Fibroblast of the aortic adventitia (primary cell): ENCODE results near the gene TALDO1. TPM values are rescaled to one million over a fixed set of nuclear protein-coding genes. Genes with fewer than 3 reads are reported as not detected.

Experiments used
- DNase-seq: peaks from one replicate; pipeline ENCODE4 v3.0.0-alpha.2; 2010; ENCODE audit warnings: low read depth
- H3K4me3 ChIP-seq: 2 replicates; pipeline ENCODE4 v1.5.1; 2011; ENCODE audit warnings: low read depth, mild to moderate bottlenecking, control low read depth, low read length, moderate library complexity
- total RNA-seq: library from RNA; depleted of rRNA; stranded (reverse); fragments of >200 nt; gene quantifications from 2 replicates; pipeline ENCODE4 v1.2.3, GENCODE V29; 2012; ENCODE audit warnings: low replicate concordance
- TF ChIP-seq, protein P1 (sequence below): IDR thresholded peaks from 2 replicates; pipeline ENCODE4 v1.5.1; 2011; ENCODE audit warnings: mild to moderate bottlenecking, low read length, control low read depth, inconsistent platforms; ENCODE audit not compliant: insufficient read depth

TALDO1 gene
- total RNA-seq, 1 donor: 146 TPM

DNA sequence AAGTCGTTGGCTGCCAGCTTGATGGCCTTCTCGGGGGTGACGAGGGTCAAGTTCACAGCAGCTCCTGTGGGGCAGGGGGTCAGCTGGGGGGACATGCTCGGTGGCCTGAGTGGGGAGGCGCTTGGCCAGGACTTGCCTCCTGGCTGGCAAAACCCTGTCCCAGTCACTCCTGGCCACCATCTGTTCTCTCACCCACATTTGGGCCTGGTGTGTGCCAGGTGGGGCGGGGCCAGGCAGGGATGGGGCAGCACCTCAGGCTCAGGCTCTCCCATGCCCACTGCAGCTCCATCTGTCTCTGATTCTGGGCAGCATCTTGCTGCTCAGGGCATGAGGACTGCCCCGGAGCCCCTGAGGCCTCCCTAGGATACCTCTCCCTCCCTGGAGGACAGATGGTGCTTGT, 46.3 kb downstream of the TALDO1 start:
- TF ChIP-seq, protein P1, sequence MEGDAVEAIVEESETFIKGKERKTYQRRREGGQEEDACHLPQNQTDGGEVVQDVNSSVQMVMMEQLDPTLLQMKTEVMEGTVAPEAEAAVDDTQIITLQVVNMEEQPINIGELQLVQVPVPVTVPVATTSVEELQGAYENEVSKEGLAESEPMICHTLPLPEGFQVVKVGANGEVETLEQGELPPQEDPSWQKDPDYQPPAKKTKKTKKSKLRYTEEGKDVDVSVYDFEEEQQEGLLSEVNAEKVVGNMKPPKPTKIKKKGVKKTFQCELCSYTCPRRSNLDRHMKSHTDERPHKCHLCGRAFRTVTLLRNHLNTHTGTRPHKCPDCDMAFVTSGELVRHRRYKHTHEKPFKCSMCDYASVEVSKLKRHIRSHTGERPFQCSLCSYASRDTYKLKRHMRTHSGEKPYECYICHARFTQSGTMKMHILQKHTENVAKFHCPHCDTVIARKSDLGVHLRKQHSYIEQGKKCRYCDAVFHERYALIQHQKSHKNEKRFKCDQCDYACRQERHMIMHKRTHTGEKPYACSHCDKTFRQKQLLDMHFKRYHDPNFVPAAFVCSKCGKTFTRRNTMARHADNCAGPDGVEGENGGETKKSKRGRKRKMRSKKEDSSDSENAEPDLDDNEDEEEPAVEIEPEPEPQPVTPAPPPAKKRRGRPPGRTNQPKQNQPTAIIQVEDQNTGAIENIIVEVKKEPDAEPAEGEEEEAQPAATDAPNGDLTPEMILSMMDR: no peak
- DNase-seq: no peak
- H3K4me3 ChIP-seq: no peak overlapping the region

DNA sequence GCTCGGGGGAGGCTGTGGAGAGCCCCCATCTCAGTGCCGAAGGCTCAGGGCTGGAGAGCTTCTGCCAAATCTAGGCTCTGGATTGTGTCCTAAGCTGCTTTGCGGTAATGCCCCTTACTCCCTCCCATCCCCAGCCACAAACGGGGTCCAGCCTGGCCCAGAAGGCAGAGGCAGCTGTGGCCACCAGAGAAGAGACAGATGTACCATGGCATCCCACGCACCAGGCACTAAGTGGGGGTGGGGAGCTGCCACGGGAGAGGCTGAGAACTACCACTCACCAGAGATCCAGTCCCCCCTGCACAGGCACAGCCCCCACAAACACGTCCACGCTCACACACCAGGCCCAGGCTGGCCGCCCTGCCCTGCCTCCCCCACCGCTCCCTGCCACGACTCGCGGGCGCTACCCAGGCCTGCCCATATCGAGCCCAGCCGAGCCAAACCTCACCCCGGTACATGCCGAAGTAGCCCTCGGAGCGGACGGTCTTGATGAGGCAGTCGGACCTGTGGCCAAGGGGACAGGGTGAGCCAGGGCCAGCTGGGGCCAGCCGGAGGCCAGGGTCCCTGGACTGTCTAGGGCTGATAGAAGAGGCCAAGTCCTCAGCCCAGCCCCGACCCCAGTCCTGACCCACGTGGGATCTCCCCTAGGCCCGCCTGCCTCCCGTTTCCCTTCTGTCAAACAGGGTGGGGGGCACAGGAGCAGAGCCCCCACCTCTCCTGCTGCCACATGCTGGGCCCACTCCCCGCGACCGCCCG, 46.9 kb downstream of the TALDO1 start:
- TF ChIP-seq, protein P1: no peak
- H3K4me3 ChIP-seq: no peak overlapping the region
- no peak for DNase-seq

DNA sequence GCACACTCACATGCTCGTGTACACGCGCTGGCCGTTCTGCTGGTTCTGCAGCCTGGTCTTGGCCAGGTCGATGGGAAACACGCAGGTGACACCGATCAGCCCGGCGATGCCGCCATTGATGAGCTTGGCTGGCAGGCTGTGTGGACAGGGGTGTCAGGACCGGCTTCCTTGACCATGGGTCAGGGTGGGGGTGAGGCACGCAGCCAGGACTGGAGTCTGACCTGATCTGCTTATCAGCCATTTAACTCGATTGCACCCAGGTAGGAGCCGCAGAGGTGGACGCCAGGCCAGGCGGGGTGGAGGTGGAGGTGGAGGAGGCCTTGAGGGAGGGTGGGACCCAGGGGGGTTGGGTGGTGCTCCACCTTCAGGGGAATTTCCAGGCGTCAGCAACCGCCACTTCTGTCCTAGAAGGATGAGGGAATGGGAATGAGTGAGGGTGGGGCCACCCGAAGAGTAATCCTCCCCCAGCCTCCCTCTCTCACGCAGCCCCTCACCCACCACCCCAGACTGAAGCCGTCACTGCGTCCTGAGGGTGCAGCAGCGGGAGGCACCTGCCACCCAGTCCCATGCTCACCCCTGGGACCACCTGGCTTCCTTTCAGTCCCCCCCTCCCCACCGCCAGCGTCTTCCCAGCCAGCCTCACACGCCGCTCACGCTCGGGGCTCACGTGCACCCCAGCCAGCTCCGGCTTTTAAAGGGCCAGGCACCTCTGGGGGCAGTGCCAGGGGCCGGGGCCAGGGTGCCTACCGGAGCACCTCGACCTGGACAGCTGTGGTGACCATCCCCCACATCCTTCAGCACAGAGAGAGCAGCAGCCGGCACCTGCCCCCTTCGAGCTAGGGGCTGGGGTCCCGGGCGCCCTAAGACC, 47.7 kb downstream of the TALDO1 start:
- TF ChIP-seq, protein P1: no peak
- no peak for DNase-seq
- peak overlapping the region; percentile 77 for H3K4me3 ChIP-seq

DNA sequence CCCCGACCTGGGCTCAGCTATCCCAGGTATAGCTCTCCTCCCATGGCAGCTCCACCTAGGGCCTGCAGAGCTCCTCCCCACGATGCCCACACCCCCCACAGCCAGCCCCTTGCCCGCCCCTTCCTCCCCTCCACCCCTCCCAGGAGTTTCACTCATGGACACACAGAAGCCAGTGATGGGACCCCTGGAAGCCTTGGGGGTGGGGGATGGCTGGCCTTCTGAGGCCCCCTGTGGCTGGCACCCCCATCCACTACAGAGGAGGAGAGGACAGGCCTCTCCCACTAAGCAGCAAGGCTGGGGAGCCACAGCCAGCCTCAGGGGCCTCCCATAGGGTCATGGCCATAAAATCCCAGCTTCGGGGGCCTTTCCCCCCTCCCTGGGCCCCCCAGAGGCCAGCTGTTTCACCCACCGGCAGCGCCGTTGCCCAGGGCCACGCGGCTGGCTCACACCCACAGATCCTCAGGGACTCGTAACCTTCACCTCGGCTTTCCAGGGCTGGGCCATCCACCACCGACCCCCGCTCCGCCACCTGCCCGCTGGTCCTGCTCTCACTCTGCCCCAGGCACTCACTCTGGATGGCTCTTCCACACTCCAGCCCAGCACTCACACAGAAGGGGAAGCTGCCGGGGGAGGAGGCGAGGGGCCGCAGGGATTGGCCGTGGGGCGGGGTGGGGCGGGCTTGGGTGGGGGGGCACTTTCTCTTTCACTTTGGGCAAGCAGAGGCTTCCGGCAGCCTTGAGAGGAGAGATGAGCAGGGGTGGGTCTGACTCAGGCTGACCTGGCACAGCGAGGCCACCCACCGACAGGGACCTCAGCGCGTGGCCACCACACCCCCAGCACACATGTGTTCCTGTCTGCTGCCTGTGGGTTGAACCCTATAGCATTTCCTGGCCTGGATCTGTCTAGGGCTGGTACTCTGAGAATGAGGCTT, 48.6 kb downstream of the TALDO1 start:
- peak overlapping the region; percentile 77 for H3K4me3 ChIP-seq
- peak; percentile 70 for DNase-seq
- TF ChIP-seq, protein P1: no peak

DNA sequence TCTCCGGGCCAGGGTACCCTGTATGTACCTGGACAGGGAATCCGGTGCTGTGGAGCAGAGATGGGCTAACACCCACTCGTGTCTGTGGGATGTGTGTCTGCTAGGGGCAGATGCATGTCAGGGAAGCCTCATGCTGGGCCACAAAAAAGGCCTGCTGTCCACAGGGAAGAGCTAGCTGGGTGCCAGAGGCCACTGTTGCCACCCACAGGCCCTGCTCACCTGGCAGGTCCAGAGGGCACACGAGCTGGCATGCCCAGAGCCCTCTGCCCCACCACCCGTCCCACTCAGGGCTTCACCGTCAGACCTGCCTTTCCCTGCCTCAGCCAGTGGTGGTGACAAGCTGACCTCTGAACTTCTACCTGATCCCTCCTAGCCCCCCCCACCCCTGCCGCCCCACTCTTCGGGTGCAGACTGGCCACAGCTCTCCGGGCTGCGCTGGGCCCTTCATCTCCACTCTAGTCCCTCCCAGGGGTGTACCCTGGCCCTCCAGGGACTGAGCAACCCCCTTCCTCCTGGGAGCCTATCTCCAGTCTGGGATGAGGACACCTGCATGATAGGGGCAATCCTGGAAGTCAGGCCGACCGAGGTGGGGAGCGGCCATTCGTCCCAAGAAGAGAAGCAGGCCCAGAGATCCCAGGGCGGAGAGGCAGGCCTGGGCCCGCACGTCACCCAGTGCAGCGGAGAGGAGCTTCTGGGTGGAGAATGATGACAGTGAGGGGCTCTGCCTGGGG, 49.5 kb downstream of the TALDO1 start:
- DNase-seq: no peak
- H3K4me3 ChIP-seq: peak overlapping the region; percentile 77
- TF ChIP-seq, protein P1: no peak
